Calu3 (cell line): ENCODE measurements around the gene RERG. TPM values are rescaled to one million over a fixed set of nuclear protein-coding genes. Genes with fewer than 3 reads are reported as not detected.
A peak's percentile ranks its signal among the peaks of the same experiment; 100 is the strongest.

ENCODE experiments used
- BruUV-seq: library from RNA; stranded (reverse); fragments of 400-500 nt; replicated peaks from 2 replicates; lab custom pipeline; 2021; lab: Mats Ljungman, UMichigan
- CTCF ChIA-PET: fragments of 300-600 bp; sonication (Branson Sonifier 250); formaldehyde crosslinking; loops from one replicate; lab custom pipeline; 2022; ENCODE audit warnings: antibody characterized with exemption; lab: Charles Lee
- DNase-seq: peaks from one replicate; pipeline ENCODE4 v3.0.0; 2022
- H3K27ac Mint-ChIP-seq: one replicate; pipeline ENCODE4 v1.8.0; 2022; ENCODE audit warnings: mixed read lengths; ENCODE audit not compliant: unreplicated experiment
- H3K27me3 Mint-ChIP-seq: one replicate; pipeline ENCODE4 v1.8.0; 2022; ENCODE audit warnings: mixed read lengths; ENCODE audit not compliant: unreplicated experiment
- H3K36me3 Mint-ChIP-seq: one replicate; pipeline ENCODE4 v1.8.0; 2022; ENCODE audit warnings: mild to moderate bottlenecking, moderate library complexity, mixed read lengths; ENCODE audit not compliant: insufficient read depth, unreplicated experiment
- H3K4me1 Mint-ChIP-seq: one replicate; pipeline ENCODE4 v1.8.0; 2022; ENCODE audit warnings: mild to moderate bottlenecking, low read depth, mixed read lengths; ENCODE audit not compliant: unreplicated experiment
- H3K4me3 Mint-ChIP-seq: one replicate; pipeline ENCODE4 v1.8.0; 2022; ENCODE audit warnings: mild to moderate bottlenecking, low read depth, moderate library complexity, mixed read lengths; ENCODE audit not compliant: unreplicated experiment
- H3K9me3 Mint-ChIP-seq: one replicate; pipeline ENCODE4 v1.8.0; 2022; ENCODE audit warnings: low read depth, mixed read lengths; ENCODE audit not compliant: unreplicated experiment
- CTCF ChIP-seq: fragments of 200-600 bp; IDR thresholded peaks from one replicate; pipeline ENCODE4 v1.8.0; 2022; ENCODE audit warnings: antibody characterized with exemption; ENCODE audit not compliant: unreplicated experiment
- intact Hi-C: fragments of 100-400 bp; cut with micrococcal nuclease; formaldehyde crosslinking; loops from one replicate; pipeline ENCODE4 v1.10.0; 2022; ENCODE audit not compliant: unreplicated experiment
- total RNA-seq: library from RNA; stranded (reverse); gene quantifications from 2 replicates; pipeline ENCODE4 v1.2.3, GENCODE V29; 2022

The RERG gene
- total RNA-seq, 1 experiment from 2014 or later = 6.0 TPM

- Mint-ChIP-seq H3K27me3 (no peaks in the 10 kb centered on the region), H3K4me1 (peaks cover 37% of the 10 kb centered on the region), H3K9me3 (no peaks in the 10 kb centered on the region), H3K27ac (no peak overlapping the region), H3K4me3 (no peak overlapping the region), H3K36me3 (no peaks in the 10 kb centered on the region)
- no TSS peak for BruUV-seq
- CTCF ChIA-PET = no interaction called here
- intact Hi-C loops = no loop called here
- DNase-seq = no peak
- TF ChIP-seq CTCF = no peak
These were observed 41.5 kb downstream of the RERG start for GRCh38 chr12:15179672-15180071.

GRCh38 chr12:15173142-15173541, 48.1 kb downstream of the RERG start:
- no peaks in the 10 kb centered on the region for H3K27me3 Mint-ChIP-seq
- H3K4me3 Mint-ChIP-seq = no peak overlapping the region
- intact Hi-C loops = no loop called here
- H3K9me3 Mint-ChIP-seq = no peaks in the 10 kb centered on the region
- no peak for DNase-seq
- CTCF ChIA-PET = no interaction called here
- no peak overlapping the region for H3K27ac Mint-ChIP-seq
- H3K36me3 Mint-ChIP-seq = peaks cover 11% of the 10 kb centered on the region
- TF ChIP-seq CTCF = no peak
- no TSS peak for BruUV-seq
- H3K4me1 Mint-ChIP-seq = peaks cover 63% of the 10 kb centered on the region

GRCh38 chr12:15172060-15172822, 49.0 kb downstream of the RERG start:
- Mint-ChIP-seq H3K27me3 (no peaks in the 10 kb centered on the region), H3K4me1 (peaks cover 66% of the 10 kb centered on the region), H3K4me3 (no peak overlapping the region), H3K9me3 (no peaks in the 10 kb centered on the region), H3K36me3 (peaks cover 11% of the 10 kb centered on the region), H3K27ac (no peak overlapping the region)
- CTCF ChIA-PET = interaction anchor here (0.9 to 2.1 kb wide), 4 partner anchors 9 to 356 kb away, joined by 4 to 10 read pairs (median 4); partner anchors contain the start of gene RERG
- no TSS peak for BruUV-seq
- intact Hi-C loops = no loop called here
- DNase-seq = no peak
- no peak for TF ChIP-seq CTCF

GRCh38 chr12:15171012-15171655, 50.1 kb downstream of the RERG start:
- CTCF ChIA-PET = interaction anchor here (0.9 to 2.1 kb wide), 4 partner anchors 10 to 357 kb away, joined by 4 to 10 read pairs (median 4); partner anchors contain the start of gene RERG
- Mint-ChIP-seq H3K36me3 (peaks cover 11% of the 10 kb centered on the region), H3K27ac (peak overlapping the region; percentile 61), H3K4me3 (peak overlapping the region; percentile 12), H3K27me3 (no peaks in the 10 kb centered on the region), H3K9me3 (no peaks in the 10 kb centered on the region), H3K4me1 (peaks cover 64% of the 10 kb centered on the region)
- TF ChIP-seq CTCF = no peak
- DNase-seq = peak; percentile 74
- intact Hi-C loops = loop anchor here (2.0 kb wide), 2 partner anchors 14 to 18 kb away; no protein-coding TSS in a partner anchor
- no TSS peak for BruUV-seq
